ENCODE results near the gene GPR157.
"Not testable (repeated sequence)": the region's sequence is repeated elsewhere in the genome, so short reads cannot be mapped to it uniquely, and the experiment has no call there.

The GPR157 gene

DNA sequence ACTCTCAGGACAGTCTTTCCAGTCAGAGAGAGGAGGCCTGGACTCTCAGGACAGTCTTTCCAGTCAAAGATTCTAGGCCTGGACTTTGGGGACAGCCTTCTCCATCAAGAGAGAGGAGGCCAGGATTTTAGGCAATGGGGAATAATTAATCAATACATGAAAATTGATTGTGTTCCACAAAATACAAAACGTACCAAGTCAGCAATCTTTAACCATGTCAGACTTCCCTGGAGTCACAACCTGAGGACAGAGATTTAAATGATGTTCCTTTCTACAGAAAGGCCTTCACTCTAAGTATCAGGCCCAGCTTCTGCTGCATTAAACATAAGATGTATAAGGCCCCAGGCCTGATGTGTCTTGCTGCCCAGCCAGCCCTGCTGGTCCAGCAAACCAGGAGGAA, 27.0 kb upstream of the GPR157 start:
- no peak for DNase-seq (ENCODE audit: low spot score)
- ChIA-PET POLR2A (ENCODE audit: low non-redundant PET) (no interaction called here), CTCF (no interaction called here)
- H3K27ac ChIP-seq: no peak overlapping the region
- TF ChIP-seq, protein P1, sequence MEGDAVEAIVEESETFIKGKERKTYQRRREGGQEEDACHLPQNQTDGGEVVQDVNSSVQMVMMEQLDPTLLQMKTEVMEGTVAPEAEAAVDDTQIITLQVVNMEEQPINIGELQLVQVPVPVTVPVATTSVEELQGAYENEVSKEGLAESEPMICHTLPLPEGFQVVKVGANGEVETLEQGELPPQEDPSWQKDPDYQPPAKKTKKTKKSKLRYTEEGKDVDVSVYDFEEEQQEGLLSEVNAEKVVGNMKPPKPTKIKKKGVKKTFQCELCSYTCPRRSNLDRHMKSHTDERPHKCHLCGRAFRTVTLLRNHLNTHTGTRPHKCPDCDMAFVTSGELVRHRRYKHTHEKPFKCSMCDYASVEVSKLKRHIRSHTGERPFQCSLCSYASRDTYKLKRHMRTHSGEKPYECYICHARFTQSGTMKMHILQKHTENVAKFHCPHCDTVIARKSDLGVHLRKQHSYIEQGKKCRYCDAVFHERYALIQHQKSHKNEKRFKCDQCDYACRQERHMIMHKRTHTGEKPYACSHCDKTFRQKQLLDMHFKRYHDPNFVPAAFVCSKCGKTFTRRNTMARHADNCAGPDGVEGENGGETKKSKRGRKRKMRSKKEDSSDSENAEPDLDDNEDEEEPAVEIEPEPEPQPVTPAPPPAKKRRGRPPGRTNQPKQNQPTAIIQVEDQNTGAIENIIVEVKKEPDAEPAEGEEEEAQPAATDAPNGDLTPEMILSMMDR (conservative IDR thresholded peaks at IDR 0.05; ENCODE audit: low read depth): no peak

DNA sequence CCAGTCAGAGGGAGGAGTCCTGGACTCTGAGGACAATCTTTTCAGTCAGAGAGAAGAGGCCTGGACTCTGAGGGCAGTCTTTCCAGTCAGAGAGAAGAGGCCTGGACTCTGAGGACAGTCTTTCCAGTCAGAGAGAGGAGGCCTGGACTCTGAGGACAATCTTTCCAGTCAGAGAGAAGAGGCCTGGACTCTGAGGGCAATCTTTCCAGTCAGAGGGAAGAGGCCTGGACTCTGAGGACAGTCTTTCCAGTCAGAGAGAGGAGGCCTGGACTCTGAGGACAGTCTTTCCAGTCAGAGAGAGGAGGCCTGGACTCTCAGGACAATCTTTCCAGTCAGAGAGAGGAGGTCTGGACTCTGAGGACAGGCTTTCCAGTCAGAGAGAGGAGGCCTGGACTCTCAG, 26.5 kb upstream of the GPR157 start:
- CTCF ChIA-PET; DNase-seq (ENCODE audit: low spot score): not testable (repeated sequence)

DNA sequence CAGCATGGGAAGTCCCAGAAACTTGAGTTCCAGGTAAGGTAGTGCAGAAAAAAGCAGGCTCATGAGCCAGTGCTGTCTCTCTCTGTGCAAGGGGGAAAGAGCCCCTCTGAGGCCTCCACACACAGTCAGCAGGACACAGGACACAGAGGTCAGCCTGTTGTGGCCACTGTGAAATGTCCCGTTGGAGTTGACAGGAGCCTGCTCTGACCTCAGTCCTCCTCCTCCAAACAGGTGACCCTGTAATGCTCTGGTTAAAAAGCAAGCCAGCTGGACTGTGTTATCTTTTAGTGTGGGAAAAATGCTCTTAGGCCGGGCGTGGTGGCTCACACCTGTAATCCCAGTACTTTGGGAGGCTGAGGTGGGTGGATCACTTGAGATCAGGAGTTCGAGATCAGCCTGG, 24.2 kb upstream of the GPR157 start:
- no peak overlapping the region for H3K27ac ChIP-seq
- DNase-seq (ENCODE audit: low spot score): no peak
- ChIA-PET POLR2A (ENCODE audit: low non-redundant PET) (interaction anchor here (0.6 kb wide), 1 partner anchor 351 kb away, joined by 3 read pairs; no protein-coding TSS in a partner anchor), CTCF (interaction anchor here (0.7 kb wide), 1 partner anchor 10 kb away, joined by 3 read pairs; no protein-coding TSS in a partner anchor)
- TF ChIP-seq, protein P1 (conservative IDR thresholded peaks at IDR 0.05; ENCODE audit: low read depth): no peak

More for the DNA sequence above, 26.5 kb upstream of the GPR157 start:
- H3K27ac ChIP-seq; POLR2A ChIA-PET (ENCODE audit: low non-redundant PET): not testable (repeated sequence)

DNA sequence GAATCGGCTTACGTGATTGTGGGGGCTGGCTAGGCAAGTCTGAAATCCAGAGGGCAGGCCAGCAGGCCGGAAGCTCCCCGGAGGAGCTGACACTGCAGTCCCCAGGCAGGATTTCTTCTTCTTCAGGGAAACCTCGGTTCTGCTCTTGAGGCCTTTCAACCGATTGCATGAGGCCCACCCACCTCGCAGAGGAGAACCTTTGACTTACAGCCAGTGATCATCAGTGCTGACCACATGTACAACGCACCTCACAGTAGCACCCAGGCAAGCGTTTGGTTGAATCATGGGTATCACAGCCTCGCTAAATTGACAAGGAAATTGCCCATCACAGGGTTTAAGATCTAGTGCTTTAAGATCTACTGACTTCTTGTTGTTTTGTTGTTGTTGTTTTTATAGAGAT, 23.6 kb upstream of the GPR157 start:
- H3K27ac ChIP-seq: no peak overlapping the region
- CTCF ChIA-PET: no interaction called here
- DNase-seq (ENCODE audit: low spot score): no peak
- POLR2A ChIA-PET (ENCODE audit: low non-redundant PET): no interaction called here
- TF ChIP-seq, protein P1 (conservative IDR thresholded peaks at IDR 0.05; ENCODE audit: low read depth): no peak

DNA sequence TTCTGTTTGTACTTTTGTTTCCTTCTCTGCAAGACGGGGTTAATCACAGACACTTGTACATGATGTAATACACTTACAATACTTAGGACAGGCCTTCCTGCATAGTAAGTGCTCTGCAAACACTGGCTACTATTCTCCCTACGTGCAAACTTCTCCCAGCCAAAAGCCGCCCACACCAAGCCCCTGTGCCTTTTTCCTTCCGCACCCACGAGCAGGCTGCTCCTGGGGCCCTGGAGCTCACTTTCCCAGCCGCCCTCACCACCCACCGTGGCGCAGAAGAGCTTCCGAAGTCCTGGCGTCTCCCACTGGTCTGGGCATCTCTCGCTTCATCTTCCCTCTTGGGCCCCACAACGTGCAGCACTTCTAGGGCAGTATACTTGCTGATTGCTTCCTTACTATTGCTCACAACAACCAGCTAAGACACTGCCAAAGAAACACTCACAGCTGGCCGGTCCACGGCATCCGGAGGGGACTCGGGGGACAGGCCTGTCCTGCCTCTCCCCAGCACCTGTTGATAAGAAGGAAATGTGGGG, 22.5 kb upstream of the GPR157 start:
- H3K27ac ChIP-seq: no peak overlapping the region
- TF ChIP-seq, protein P1 (conservative IDR thresholded peaks at IDR 0.05; ENCODE audit: low read depth): no peak
- no peak for DNase-seq (ENCODE audit: low spot score)
- ChIA-PET POLR2A (ENCODE audit: low non-redundant PET) (no interaction called here), CTCF (no interaction called here)

DNA sequence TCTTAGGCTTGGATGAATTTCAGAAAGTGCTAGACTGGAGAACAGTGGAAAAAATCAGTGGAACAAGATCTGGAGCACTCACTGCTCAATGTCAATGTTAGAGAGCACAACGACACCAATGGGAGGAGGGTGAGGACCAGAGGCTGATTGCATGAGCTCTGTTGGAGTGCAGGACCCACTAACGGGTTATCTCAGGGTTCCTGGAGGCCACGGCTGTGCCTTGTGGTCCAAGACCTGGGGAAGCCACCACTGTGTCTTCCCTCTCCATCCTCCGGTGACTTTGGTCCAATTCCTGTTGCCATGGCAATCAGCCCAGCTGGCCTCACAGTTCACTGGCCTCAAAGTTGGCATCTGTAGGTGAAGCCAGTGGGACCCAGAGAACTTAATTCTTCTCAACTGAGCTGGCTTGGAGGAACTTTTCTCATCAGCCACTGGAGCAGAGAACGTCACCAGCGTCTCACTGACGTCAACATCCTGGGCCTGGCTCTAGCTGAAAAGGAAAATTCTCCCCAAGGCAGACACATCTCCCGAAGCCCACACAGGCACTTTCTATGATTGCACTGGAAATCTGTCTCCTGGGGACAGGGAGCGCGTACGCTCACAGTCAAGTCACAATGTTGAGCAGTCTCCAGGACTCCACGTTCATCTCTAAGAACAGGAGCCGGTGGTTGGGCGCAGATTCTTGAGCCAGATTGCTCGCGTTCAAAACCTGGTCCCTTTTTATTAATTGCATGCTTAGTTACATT, 21.9 kb upstream of the GPR157 start:
- no peak for DNase-seq (ENCODE audit: low spot score)
- ChIA-PET POLR2A (ENCODE audit: low non-redundant PET) (no interaction called here), CTCF (interaction anchor here (0.5 kb wide), 1 partner anchor 40 kb away, joined by 3 read pairs; no protein-coding TSS in a partner anchor)
- no peak overlapping the region for H3K27ac ChIP-seq
- TF ChIP-seq, protein P1 (conservative IDR thresholded peaks at IDR 0.05; ENCODE audit: low read depth): no peak
